ENCODE measurements around the gene PLEKHA6.

PLEKHA6 gene

GRCh38 chr1:204249736-204250427 lies 109.8 kb downstream of the PLEKHA6 start:
- Histone ChIP-seq H3K9ac (no peak overlapping the region), H3K27me3 (ENCODE audit: insufficient read depth, low read depth) (peaks cover 21% of the 10 kb centered on the region; the same call in 1 of the 2 replicates), H3K4me1 (ENCODE audit: low read depth, poor library complexity, severe bottlenecking) (no peaks in the 10 kb centered on the region), H3K4me2 (no peak overlapping the region), H4K20me1 (ENCODE audit: insufficient read depth) (no peaks in the 10 kb centered on the region), H3K27ac (no peak overlapping the region), H3K36me3 (ENCODE audit: insufficient read depth) (no peaks in the 10 kb centered on the region), H3K4me3 (IDR thresholded peaks at IDR 0.05; ENCODE audit: insufficient read depth, low read depth, low read length) (no peak overlapping the region), H2AFZ (ENCODE audit: low read depth) (no peak overlapping the region), H3K79me2 (ENCODE audit: insufficient read depth, low read depth) (no peaks in the 10 kb centered on the region)
- TF ChIP-seq, protein P1, sequence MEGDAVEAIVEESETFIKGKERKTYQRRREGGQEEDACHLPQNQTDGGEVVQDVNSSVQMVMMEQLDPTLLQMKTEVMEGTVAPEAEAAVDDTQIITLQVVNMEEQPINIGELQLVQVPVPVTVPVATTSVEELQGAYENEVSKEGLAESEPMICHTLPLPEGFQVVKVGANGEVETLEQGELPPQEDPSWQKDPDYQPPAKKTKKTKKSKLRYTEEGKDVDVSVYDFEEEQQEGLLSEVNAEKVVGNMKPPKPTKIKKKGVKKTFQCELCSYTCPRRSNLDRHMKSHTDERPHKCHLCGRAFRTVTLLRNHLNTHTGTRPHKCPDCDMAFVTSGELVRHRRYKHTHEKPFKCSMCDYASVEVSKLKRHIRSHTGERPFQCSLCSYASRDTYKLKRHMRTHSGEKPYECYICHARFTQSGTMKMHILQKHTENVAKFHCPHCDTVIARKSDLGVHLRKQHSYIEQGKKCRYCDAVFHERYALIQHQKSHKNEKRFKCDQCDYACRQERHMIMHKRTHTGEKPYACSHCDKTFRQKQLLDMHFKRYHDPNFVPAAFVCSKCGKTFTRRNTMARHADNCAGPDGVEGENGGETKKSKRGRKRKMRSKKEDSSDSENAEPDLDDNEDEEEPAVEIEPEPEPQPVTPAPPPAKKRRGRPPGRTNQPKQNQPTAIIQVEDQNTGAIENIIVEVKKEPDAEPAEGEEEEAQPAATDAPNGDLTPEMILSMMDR (conservative IDR thresholded peaks at IDR 0.05; ENCODE audit: low read depth, low read length): no peak

- Histone ChIP-seq H3K9ac (no peak overlapping the region), H2AFZ (ENCODE audit: low read depth) (no peak overlapping the region), H3K79me2 (ENCODE audit: insufficient read depth, low read depth) (no peaks in the 10 kb centered on the region), H3K4me1 (ENCODE audit: low read depth, poor library complexity, severe bottlenecking) (no peaks in the 10 kb centered on the region), H3K27me3 (ENCODE audit: insufficient read depth, low read depth) (peaks cover 21% of the 10 kb centered on the region; the same call in 1 of the 2 replicates), H3K36me3 (ENCODE audit: insufficient read depth) (no peaks in the 10 kb centered on the region), H3K27ac (no peak overlapping the region), H3K4me3 (IDR thresholded peaks at IDR 0.05; ENCODE audit: insufficient read depth, low read depth, low read length) (no peak overlapping the region), H3K4me2 (no peak overlapping the region), H4K20me1 (ENCODE audit: insufficient read depth) (no peaks in the 10 kb centered on the region)
- TF ChIP-seq, protein P1 (conservative IDR thresholded peaks at IDR 0.05; ENCODE audit: low read depth, low read length): no peak
These were observed 110.8 kb downstream of the PLEKHA6 start for GRCh38 chr1:204248954-204249353.

GRCh38 chr1:204246876-204247275 lies 112.9 kb downstream of the PLEKHA6 start:
- H2AFZ ChIP-seq (ENCODE audit: low read depth): no peak overlapping the region
- H3K9ac ChIP-seq: no peak overlapping the region
- H3K36me3 ChIP-seq (ENCODE audit: insufficient read depth): no peaks in the 10 kb centered on the region
- no peak overlapping the region for H3K4me2 ChIP-seq
- H3K79me2 ChIP-seq (ENCODE audit: insufficient read depth, low read depth): no peaks in the 10 kb centered on the region
- no peaks in the 10 kb centered on the region for H3K4me1 ChIP-seq (ENCODE audit: low read depth, poor library complexity, severe bottlenecking)
- H4K20me1 ChIP-seq (ENCODE audit: insufficient read depth): no peaks in the 10 kb centered on the region
- no peak overlapping the region for H3K27ac ChIP-seq
- peaks cover 18% of the 10 kb centered on the region; the same call in 1 of the 2 replicates for H3K27me3 ChIP-seq (ENCODE audit: insufficient read depth, low read depth)
- TF ChIP-seq, protein P1 (conservative IDR thresholded peaks at IDR 0.05; ENCODE audit: low read depth, low read length): no peak
- no peak overlapping the region for H3K4me3 ChIP-seq (IDR thresholded peaks at IDR 0.05; ENCODE audit: insufficient read depth, low read depth, low read length)

DNA sequence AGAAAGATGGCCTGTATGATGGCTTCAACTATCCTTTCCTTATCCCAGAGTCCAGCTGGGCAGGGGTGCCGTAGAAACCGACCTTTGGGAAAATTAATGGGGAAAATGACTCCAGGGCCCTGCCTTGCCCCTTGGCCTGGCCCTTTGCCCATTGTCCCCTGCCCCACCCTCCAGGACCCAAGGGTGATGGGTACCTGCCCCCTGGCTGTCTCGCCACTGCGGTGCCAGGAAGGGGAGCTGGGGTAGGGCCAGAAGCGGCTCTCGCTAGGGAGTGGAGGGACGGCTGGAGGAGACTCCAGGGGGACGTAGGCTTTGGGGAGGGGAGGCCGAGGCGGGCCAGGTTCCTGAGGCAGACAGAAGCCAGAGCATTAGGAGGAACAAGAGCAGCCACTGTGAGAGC lies 116.8 kb downstream of the PLEKHA6 start:
- H4K20me1 ChIP-seq (ENCODE audit: insufficient read depth): no peaks in the 10 kb centered on the region
- H3K4me1 ChIP-seq (ENCODE audit: low read depth, poor library complexity, severe bottlenecking): no peaks in the 10 kb centered on the region
- H3K27me3 ChIP-seq (ENCODE audit: insufficient read depth, low read depth): peaks cover 6% of the 10 kb centered on the region; the same call in 1 of the 2 replicates
- H3K27ac ChIP-seq: no peak overlapping the region
- H3K9ac ChIP-seq: no peak overlapping the region
- H3K79me2 ChIP-seq (ENCODE audit: insufficient read depth, low read depth): no peaks in the 10 kb centered on the region
- TF ChIP-seq, protein P1 (conservative IDR thresholded peaks at IDR 0.05; ENCODE audit: low read depth, low read length): no peak
- no peaks in the 10 kb centered on the region for H3K36me3 ChIP-seq (ENCODE audit: insufficient read depth)
- H3K4me3 ChIP-seq (IDR thresholded peaks at IDR 0.05; ENCODE audit: insufficient read depth, low read depth, low read length): no peak overlapping the region
- H2AFZ ChIP-seq (ENCODE audit: low read depth): no peak overlapping the region
- no peak overlapping the region for H3K4me2 ChIP-seq

Data from KMS-11 (cell line).